CD14-positive monocyte (primary cell): ENCODE measurements around the gene CA11. TPM values are rescaled to one million over a fixed set of nuclear protein-coding genes. Genes with fewer than 3 reads are reported as not detected.

Experiments
- DNase-seq, 3 donors: peaks; one replicate each; pipeline ENCODE4 v3.0.0-alpha.2; 2011 to 2022
- H2AFZ ChIP-seq: 2 replicates; pipeline ENCODE4 v1.6.0; 2012; ENCODE audit warnings: mild to moderate bottlenecking, low read depth, low read length, inconsistent platforms; ENCODE audit not compliant: insufficient read depth, poor library complexity, severe bottlenecking
- H3K27ac ChIP-seq, 2 donors: 1 replicate in 1 of 2; 2 replicates in 1 of 2; pipeline ENCODE4 v1.5.1; 2012 to 2013; ENCODE audit warnings: low read length in 2 of 2, control low read depth in 1 of 2, inconsistent platforms in 1 of 2, low read depth in 1 of 2, mild to moderate bottlenecking in 1 of 2
- H3K27me3 ChIP-seq, 2 donors: one replicate each; pipeline versions ENCODE4 v1.6.0 to v1.6.1; 2011 to 2013; ENCODE audit warnings: low read length in 2 of 2; ENCODE audit not compliant: control insufficient read depth in 2 of 2, insufficient read depth in 2 of 2
- H3K36me3 ChIP-seq, 2 donors: replicated peaks in 1 of 2; 1 replicate in 1 of 2; 2 replicates in 1 of 2; pipeline versions ENCODE4 v1.5.1 to v1.6.1; 2012 to 2013; ENCODE audit warnings: low read length in 2 of 2, control low read depth in 1 of 2, inconsistent platforms in 1 of 2, mild to moderate bottlenecking in 1 of 2; ENCODE audit not compliant: insufficient read depth in 2 of 2, control insufficient read depth in 1 of 2
- H3K4me1 ChIP-seq, 2 donors: 1 replicate in 1 of 2; 2 replicates in 1 of 2; pipeline versions ENCODE4 v1.5.1 to v1.6.1; 2012 to 2013; ENCODE audit warnings: low read length in 2 of 2, control low read depth in 1 of 2, inconsistent platforms in 1 of 2, mild to moderate bottlenecking in 1 of 2, moderate library complexity in 1 of 2; ENCODE audit not compliant: insufficient read depth in 2 of 2, control insufficient read depth in 1 of 2
- H3K4me2 ChIP-seq: replicated peaks from 2 replicates; pipeline ENCODE3; 2012; ENCODE audit warnings: low read length, moderate library complexity, mild to moderate bottlenecking; ENCODE audit not compliant: poor library complexity, severe bottlenecking; ENCODE audit errors: extremely low read depth
- H3K4me3 ChIP-seq, 3 experiments: fragments of 200-600 bp in 1 of 3; sonication (generic) in 1 of 3; replicated peaks in 1 of 3; 1 replicate in 2 of 3; 2 replicates in 1 of 3; pipeline ENCODE4 v1.5.1; 2011 to 2013; ENCODE audit warnings: low read length in 3 of 3, mild to moderate bottlenecking in 3 of 3, control low read depth in 2 of 3, low read depth in 2 of 3, inconsistent platforms in 1 of 3, moderate library complexity in 1 of 3
- H3K79me2 ChIP-seq: 2 replicates; pipeline ENCODE4 v1.6.0; 2012; ENCODE audit warnings: mild to moderate bottlenecking, control low read depth, inconsistent platforms, low read length, moderate library complexity; ENCODE audit not compliant: insufficient read depth
- H3K9ac ChIP-seq: 2 replicates; pipeline ENCODE4 v1.6.0; 2017; ENCODE audit warnings: low read length, mild to moderate bottlenecking; ENCODE audit not compliant: insufficient read depth, poor library complexity, severe bottlenecking
- H3K9me3 ChIP-seq, 2 donors: replicated peaks in 1 of 2; 1 replicate in 1 of 2; 2 replicates in 1 of 2; pipeline versions ENCODE4 v1.5.1 to v1.6.1; 2012 to 2013; ENCODE audit warnings: low read length in 2 of 2, control low read depth in 1 of 2; ENCODE audit not compliant: control insufficient read depth in 1 of 2, insufficient read depth in 1 of 2
- H4K20me1 ChIP-seq: 2 replicates; pipeline ENCODE4 v1.6.0; 2012; ENCODE audit warnings: mild to moderate bottlenecking, low read length, control low read depth, moderate library complexity; ENCODE audit not compliant: insufficient read depth
- H3K27ac Mint-ChIP-seq, 7 donors: one replicate each; pipeline ENCODE4 v1.8.0; 2020; ENCODE audit warnings: mild to moderate bottlenecking in 7 of 7, mixed read lengths in 7 of 7, moderate library complexity in 6 of 7, inconsistent platforms in 2 of 7
- H3K27me3 Mint-ChIP-seq, 3 donors: one replicate each; pipeline ENCODE4 v1.8.0; 2021 to 2022; ENCODE audit warnings: low read depth in 3 of 3, mild to moderate bottlenecking in 3 of 3, mixed read lengths in 3 of 3, moderate library complexity in 3 of 3, inconsistent platforms in 1 of 3
- H3K36me3 Mint-ChIP-seq, 2 donors: one replicate each; pipeline ENCODE4 v1.8.0; 2020; ENCODE audit warnings: mixed read lengths in 2 of 2, inconsistent platforms in 1 of 2, mild to moderate bottlenecking in 1 of 2
- H3K4me1 Mint-ChIP-seq: one replicate; pipeline ENCODE4 v1.8.0; 2020; ENCODE audit warnings: mild to moderate bottlenecking, mixed read lengths
- H3K4me3 Mint-ChIP-seq, 2 donors: one replicate each; pipeline ENCODE4 v1.8.0; 2020; ENCODE audit warnings: mild to moderate bottlenecking in 2 of 2, mixed read lengths in 2 of 2, moderate library complexity in 1 of 2
- H3K9me3 Mint-ChIP-seq, 7 donors: one replicate each; pipeline ENCODE4 v1.8.0; 2020 to 2022; ENCODE audit warnings: mixed read lengths in 7 of 7, mild to moderate bottlenecking in 6 of 7, moderate library complexity in 6 of 7, inconsistent platforms in 2 of 7
- CTCF ChIP-seq: fragments of 200-600 bp; IDR thresholded peaks from one replicate; pipeline ENCODE4 v1.8.0; 2022; ENCODE audit warnings: antibody characterized with exemption, mild to moderate bottlenecking
- WGBS: methylation state at CpG from one replicate; pipeline ENCODE4 v1.1.5; 2013; ENCODE audit warnings: missing lambda C conversion rate; ENCODE audit not compliant: insufficient coverage; 5-methylcytosine and 5-hydroxymethylcytosine counted together
- intact Hi-C, 2 donors: fragments of 100-400 bp; cut with micrococcal nuclease; formaldehyde crosslinking; loops; one replicate each; pipeline versions ENCODE4 v1.15.0 to v1.15.1; 2023
- polyA plus RNA-seq, 3 donors: library from polyadenylated mRNA; depleted of rRNA in 1 of 3; unstranded in 2 of 3; stranded (reverse) in 1 of 3; fragments of 300-500 nt in 2 of 3; fragments of >200 nt in 1 of 3; fragmentation: Illumina TruSeq in 2 of 3; gene quantifications; 1 replicate in 2 of 3; 2 replicates in 1 of 3; pipeline ENCODE4 v1.2.3, GENCODE V29; 2012 to 2021

The CA11 gene
- polyA plus RNA-seq, 3 donors = 1.1 to 4.9 (median 1.8) TPM

- no peak overlapping the region for H3K4me3 ChIP-seq
- Mint-ChIP-seq H3K4me1 (no peaks in the 10 kb centered on the region), H3K27me3 (peaks cover 0 to under 1% (median 0%) of the 10 kb centered on the region in 3 donors), H3K9me3 (peaks cover 0 to 7% (median 6%) of the 10 kb centered on the region in 7 donors), H3K27ac (no peak overlapping the region), H3K4me3 (no peak overlapping the region), H3K36me3 (no peaks in the 10 kb centered on the region)
- H3K79me2 ChIP-seq = no peaks in the 10 kb centered on the region
- H3K27me3 ChIP-seq = no peaks in the 10 kb centered on the region
- 92% methylated on average over 1 of the region's 2 CpGs for WGBS
- H3K9me3 ChIP-seq = no peaks in the 10 kb centered on the region
- intact Hi-C loops = no loop called here
- H3K4me1 ChIP-seq = no peaks in the 10 kb centered on the region
- H4K20me1 ChIP-seq = no peaks in the 10 kb centered on the region
- no peak overlapping the region for H3K9ac ChIP-seq
- H3K4me2 ChIP-seq = no peak overlapping the region
- no peaks in the 10 kb centered on the region for H3K36me3 ChIP-seq
- no peak for TF ChIP-seq CTCF
- DNase-seq = no peak
- H2AFZ ChIP-seq = no peak overlapping the region
- H3K27ac ChIP-seq = no peak overlapping the region
Observed at GRCh38 chr19:48668761-48669160, 22.8 kb upstream of the CA11 start.

GRCh38 chr19:48668332-48668731 lies 22.3 kb upstream of the CA11 start:
- Histone ChIP-seq H2AFZ (no peak overlapping the region), H3K4me3 (no peak overlapping the region), H4K20me1 (no peaks in the 10 kb centered on the region), H3K9me3 (no peaks in the 10 kb centered on the region), H3K4me2 (no peak overlapping the region), H3K79me2 (no peaks in the 10 kb centered on the region), H3K27me3 (no peaks in the 10 kb centered on the region), H3K9ac (no peak overlapping the region), H3K36me3 (no peaks in the 10 kb centered on the region), H3K4me1 (no peaks in the 10 kb centered on the region), H3K27ac (no peak overlapping the region)
- WGBS = 93% methylated on average over 3 of the region's 3 CpGs
- Mint-ChIP-seq H3K27ac (no peak overlapping the region), H3K4me3 (no peak overlapping the region), H3K27me3 (no peaks in the 10 kb centered on the region), H3K4me1 (no peaks in the 10 kb centered on the region), H3K36me3 (no peaks in the 10 kb centered on the region), H3K9me3 (peaks cover 0 to 7% (median 6%) of the 10 kb centered on the region in 7 donors)
- DNase-seq = no peak
- intact Hi-C loops = no loop called here
- TF ChIP-seq CTCF = no peak
